HL-60/S4 (cell line): ENCODE data around the gene HOXB6.

ENCODE experiments used
- in situ Hi-C: fragments of 300-500 bp; cut with MboI; formaldehyde crosslinking; loops from 2 replicates; pipeline ENCODE4 v1.14.3; 2022; ENCODE audit warnings: low sequenced_read_pairs

Gene HOXB6

GRCh38 chr17:48604770-48605329, at the start of gene HOXB6:
TSS of gene HOXB6 (minus strand) at chr17:48604986. CDS start at chr17:48598150, 6,836 bp downstream.
- in situ Hi-C loops = no loop called here

- in situ Hi-C loops = no loop called here
These were observed 45.0 kb upstream of the HOXB6 start for GRCh38 chr17:48649741-48650140.

- in situ Hi-C loops = no loop called here
These were observed 43.1 kb upstream of the HOXB6 start for GRCh38 chr17:48647963-48648245.

GRCh38 chr17:48647103-48647962, 42.5 kb upstream of the HOXB6 start:
- in situ Hi-C loops = no loop called here

- in situ Hi-C loops = no loop called here
These were observed 41.7 kb upstream of the HOXB6 start for GRCh38 chr17:48646183-48647102.

- in situ Hi-C loops = no loop called here
These were observed 40.9 kb upstream of the HOXB6 start for GRCh38 chr17:48645639-48646182.

GRCh38 chr17:48644910-48645557, 40.2 kb upstream of the HOXB6 start:
- in situ Hi-C loops = no loop called here

- in situ Hi-C loops = no loop called here
These were observed 39.4 kb upstream of the HOXB6 start for GRCh38 chr17:48644159-48644558.

- in situ Hi-C loops = no loop called here
These were observed 38.9 kb upstream of the HOXB6 start for GRCh38 chr17:48643697-48644012.

GRCh38 chr17:48642843-48643696, 38.3 kb upstream of the HOXB6 start:
- in situ Hi-C loops = no loop called here

GRCh38 chr17:48642059-48642842, 37.5 kb upstream of the HOXB6 start:
- in situ Hi-C loops = no loop called here

- in situ Hi-C loops = no loop called here
These were observed 36.8 kb upstream of the HOXB6 start for GRCh38 chr17:48641541-48642058.

GRCh38 chr17:48640858-48641180, 36.0 kb upstream of the HOXB6 start:
- in situ Hi-C loops = no loop called here

- in situ Hi-C loops = no loop called here
These were observed 35.4 kb upstream of the HOXB6 start for GRCh38 chr17:48639982-48640857.

- in situ Hi-C loops = no loop called here
These were observed 34.4 kb upstream of the HOXB6 start for GRCh38 chr17:48639136-48639535.

GRCh38 chr17:48637323-48638260, 32.8 kb upstream of the HOXB6 start:
- in situ Hi-C loops = no loop called here
